Fibroblast of skin of back (primary cell): ENCODE data around the gene SEL1L2.

Experiments
- DNase-seq: peaks from one replicate; pipeline ENCODE4 v3.0.0-alpha.2; 2013

Gene SEL1L2

GRCh38 chr20:13928901-13929300 lies 61.5 kb downstream of the SEL1L2 start:
- no peak for DNase-seq

DNA sequence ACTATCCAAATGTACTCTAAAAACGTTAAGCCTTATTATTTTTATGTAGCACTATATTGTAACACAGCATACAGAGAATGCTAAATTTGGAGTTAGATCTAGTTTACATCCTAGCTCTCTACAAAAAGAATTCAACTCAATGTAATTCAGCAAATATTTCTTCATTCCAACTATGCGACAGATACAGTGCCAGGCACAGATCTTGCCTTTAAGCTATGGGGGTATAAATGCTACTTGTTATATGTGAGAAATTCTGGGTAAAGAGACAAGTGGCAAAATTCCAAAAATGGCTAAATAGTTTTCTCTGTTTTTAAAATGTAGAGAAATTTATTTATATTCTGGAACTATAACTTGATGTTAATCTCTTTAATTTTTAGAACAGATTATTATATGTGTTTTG lies 63.2 kb downstream of the SEL1L2 start:
- DNase-seq = peak; percentile 15

DNA sequence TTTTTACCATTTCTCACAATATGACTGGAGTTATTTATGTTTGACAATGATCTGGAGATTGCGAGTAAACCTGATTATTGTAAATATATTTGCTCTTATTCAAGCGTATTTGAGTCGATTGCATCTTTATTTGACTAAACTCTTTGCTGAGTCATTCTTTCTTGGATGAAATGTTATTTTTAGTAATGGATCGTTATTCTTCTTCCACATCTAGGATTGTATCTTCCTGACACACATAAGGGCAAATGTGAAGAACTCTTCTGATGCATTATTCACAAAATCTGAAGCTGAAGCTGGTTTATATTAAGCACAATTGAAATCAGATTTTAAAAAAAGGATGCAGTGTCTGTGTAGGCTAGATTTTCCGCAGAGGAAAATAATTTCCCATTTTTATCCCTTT lies 68.2 kb downstream of the SEL1L2 start:
- DNase-seq = peak; percentile 11

DNA sequence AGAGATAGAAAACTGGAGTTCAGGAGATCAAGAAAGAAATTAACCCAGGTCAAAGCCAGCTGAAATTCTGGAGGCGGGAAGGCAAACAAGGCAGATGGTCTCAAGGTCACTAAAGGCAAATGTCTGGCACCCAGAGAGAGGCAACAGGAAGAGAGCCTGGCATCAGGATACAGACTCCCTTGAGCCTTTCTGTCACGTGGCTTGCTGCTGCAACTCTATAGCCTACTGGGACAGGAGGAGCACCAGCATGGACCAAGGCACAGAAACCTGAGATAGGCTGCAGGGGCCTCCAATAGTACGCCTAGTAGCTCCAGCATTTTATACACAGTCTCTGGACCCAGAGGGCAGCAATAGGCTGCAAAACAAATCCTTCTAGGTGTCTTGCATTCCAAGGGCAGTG lies 75.1 kb downstream of the SEL1L2 start:
- no peak for DNase-seq

- no peak for DNase-seq
These were observed 76.8 kb downstream of the SEL1L2 start for GRCh38 chr20:13913572-13913971.

GRCh38 chr20:13913131-13913530 lies 77.3 kb downstream of the SEL1L2 start:
- no peak for DNase-seq

GRCh38 chr20:13910492-13910891 lies 79.9 kb downstream of the SEL1L2 start:
- DNase-seq = peak; percentile 7

DNA sequence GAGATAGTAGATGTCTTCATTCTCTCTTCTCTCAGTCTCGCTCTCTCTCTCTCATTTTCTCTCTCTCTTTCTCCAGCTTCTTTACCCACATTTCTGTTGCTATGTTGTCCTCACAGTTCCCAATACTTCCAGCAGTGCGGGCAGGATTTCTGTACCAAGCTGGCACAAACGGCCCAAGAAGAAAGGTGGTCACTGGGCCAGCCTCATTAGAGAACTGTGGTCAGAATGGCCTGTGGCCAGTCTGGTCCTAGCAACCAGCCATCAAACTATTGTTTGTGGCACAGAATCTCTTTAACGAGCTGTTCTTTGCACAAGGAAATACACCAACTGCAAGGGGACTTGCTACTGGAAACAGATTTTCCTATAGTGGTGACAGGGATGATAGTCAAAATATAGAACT lies 81.3 kb downstream of the SEL1L2 start:
- no peak for DNase-seq

GRCh38 chr20:13904766-13905165 lies 85.6 kb downstream of the SEL1L2 start:
- no peak for DNase-seq

GRCh38 chr20:13900496-13900895 lies 89.9 kb downstream of the SEL1L2 start:
- DNase-seq = no peak

DNA sequence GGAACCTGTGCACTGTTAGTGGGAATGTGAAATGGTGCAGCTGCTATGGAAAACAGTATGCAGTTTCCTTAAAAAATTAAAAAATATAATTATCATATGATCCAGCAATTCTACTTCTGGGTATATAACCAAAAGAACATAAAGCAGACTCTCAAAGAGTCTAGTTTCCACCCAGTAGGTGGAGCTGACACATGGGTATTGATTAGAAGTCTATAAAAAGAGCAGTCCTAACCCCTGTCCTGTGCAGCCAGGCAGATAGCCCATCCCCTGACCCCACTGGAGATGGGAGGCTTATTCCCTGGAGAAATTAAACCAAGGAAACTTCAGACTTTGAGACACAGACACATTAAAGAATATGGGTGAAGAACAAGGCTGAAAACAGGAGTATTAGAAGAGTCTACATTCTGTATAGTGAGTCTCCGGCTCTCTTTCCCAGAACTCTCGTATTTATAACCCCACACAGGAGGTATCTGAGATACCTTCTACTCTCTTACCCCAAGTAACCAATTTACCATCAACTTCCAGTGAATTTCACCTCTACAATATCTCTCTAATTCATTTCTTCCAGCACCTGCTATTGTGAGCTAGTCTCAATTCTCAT lies 92.3 kb downstream of the SEL1L2 start:
- DNase-seq = no peak

GRCh38 chr20:13891575-13891974 lies 98.8 kb downstream of the SEL1L2 start:
- no peak for DNase-seq

- DNase-seq = no peak
These were observed 105.6 kb downstream of the SEL1L2 start for GRCh38 chr20:13884803-13885202.

- no peak for DNase-seq
These were observed 107.0 kb downstream of the SEL1L2 start for GRCh38 chr20:13883425-13883824.

- peak; percentile 33 for DNase-seq
These were observed 111.8 kb downstream of the SEL1L2 start for GRCh38 chr20:13878566-13878965.

DNA sequence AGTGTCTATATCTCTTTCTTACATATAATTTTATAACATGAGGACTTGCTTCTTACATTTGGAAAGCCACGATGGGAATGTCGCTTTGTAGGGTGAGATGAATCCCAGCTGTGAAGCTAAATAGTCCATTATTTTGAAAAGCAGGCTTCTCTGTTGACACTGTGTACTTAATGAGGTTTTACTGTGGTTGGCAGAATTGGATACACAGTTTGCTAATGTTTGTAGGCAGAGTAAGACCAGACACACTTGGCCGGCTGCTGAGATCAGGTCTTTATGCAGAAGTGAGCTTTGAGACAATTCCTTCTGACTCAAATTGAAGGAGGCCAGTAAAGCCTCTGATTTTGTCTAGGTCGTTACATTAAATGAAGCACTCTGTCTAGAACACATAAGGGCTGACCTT lies 112.6 kb downstream of the SEL1L2 start:
- no peak for DNase-seq

DNA sequence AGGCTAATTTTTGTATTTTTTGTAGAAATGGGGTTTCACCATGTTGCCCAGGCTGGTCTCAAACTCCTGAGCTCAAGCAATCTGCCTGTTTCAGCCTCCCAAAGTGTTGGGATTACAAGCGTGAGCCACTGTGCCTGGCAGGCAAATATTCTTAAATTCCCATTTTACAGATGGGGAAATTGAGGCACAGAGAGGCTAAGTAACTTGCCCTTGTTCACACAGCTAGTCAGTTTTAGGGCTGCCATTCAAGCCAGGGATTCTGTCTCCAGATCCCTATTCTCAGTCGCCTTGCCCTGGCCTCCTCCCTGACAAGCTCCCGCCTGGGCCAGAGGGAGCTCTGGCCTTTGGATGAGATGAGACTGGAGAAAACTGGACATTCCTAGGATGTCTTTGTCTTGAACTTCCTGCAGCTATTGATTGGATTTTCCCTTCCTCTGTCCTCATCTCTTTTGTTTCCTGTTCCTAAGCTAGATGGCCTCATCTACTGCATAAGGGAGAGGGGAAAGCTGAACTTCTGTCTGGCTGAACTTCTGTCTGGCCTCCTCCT lies 115.1 kb downstream of the SEL1L2 start:
- no peak for DNase-seq

DNA sequence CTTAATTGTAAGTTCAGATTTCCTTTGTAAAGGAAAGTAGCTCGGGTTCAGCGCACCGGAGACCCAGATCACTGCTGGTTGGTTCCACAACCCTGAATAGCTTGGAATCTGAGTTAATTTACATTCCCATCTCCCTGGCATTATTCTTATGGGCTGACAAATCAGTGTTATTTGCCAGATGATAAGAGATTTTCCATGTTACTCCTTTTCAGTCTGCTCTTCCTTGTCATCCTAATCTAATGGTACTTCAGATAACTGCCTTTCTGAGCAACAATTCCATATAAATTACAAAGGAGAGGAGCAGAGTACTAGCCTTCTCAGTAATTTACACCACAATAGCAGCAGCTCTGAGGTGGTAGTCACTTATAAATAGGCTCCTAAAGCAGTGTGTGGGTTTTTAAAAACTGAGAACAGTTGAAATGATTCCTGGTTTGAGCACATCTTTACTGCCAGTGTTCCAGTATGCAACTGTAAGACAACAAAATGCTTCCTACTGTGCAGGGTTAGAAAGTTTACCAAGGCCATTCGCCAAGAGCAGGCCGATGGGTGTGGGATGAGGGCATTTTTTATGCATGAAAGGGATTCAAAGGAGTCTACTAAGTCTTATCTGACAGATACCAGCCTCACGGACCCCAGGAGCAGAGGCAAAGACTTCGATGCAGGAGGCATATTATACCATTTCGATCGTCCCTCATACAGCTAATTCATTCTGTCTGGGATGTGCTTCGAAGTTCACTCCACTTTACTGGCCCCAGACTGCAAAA lies 115.8 kb downstream of the SEL1L2 start:
- DNase-seq = peak; percentile 15

GRCh38 chr20:13873831-13874230 lies 116.6 kb downstream of the SEL1L2 start:
- DNase-seq = no peak

- DNase-seq = no peak
These were observed 120.2 kb downstream of the SEL1L2 start for GRCh38 chr20:13870170-13870748.

DNA sequence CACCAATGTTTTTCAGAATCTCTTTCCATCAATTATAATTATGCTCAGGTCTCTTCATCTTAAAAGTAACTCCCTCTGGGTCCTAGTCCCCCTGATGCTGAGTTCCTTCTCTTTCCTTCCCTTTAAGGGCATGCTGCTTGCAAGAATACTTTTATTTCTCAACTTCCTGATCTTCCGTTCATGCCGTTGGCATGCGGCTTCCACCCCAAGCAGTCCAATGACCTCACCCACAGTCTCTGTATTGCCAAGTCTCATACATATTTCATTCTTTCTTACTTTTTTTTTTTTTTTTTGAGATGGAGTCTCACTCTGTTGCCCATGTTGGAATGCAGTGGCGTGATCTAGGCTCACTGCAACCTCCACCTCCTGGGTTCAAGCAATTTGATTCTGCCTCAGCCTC lies 122.1 kb downstream of the SEL1L2 start:
- DNase-seq = peak; percentile 94

- peak; percentile 67 for DNase-seq
These were observed 124.5 kb downstream of the SEL1L2 start for GRCh38 chr20:13865791-13866351.

- DNase-seq = peak; percentile 82
These were observed 125.3 kb downstream of the SEL1L2 start for GRCh38 chr20:13865156-13865555.
